Left lung (tissue), 10 donors: ENCODE results near the gene FAM111A. TPM values are rescaled to one million over a fixed set of nuclear protein-coding genes. Genes with fewer than 3 reads are reported as not detected.
"Not testable (repeated sequence)": the region's sequence is repeated elsewhere in the genome, so short reads cannot be mapped to it uniquely, and the experiment has no call there.

Experiments
- ATAC-seq: fragments of 200-7000 bp; cut with Tn5 transposase; one replicate; pipeline ENCODE4 v1.9.1; 2020; ENCODE audit warnings: moderate library complexity
- DNase-seq, 4 donors: peaks; one replicate each; pipeline ENCODE4 v3.0.0-alpha.2; 2013 to 2020
- H3K27ac ChIP-seq, 2 donors: fragments of 200-600 bp; sonication (generic) in 1 of 2; one replicate each; pipeline versions ENCODE4 v1.5.0 to v1.8.0; 2020 to 2021
- H3K27me3 ChIP-seq, 2 donors: fragments of 200-600 bp; sonication (generic) in 1 of 2; one replicate each; pipeline versions ENCODE4 v1.5.0 to v1.8.0; 2020 to 2021
- H3K36me3 ChIP-seq, 2 donors: fragments of 200-600 bp; sonication (generic) in 1 of 2; one replicate each; pipeline versions ENCODE4 v1.5.0 to v1.8.0; 2020 to 2021
- H3K4me1 ChIP-seq, 2 donors: fragments of 200-600 bp; one replicate each; pipeline ENCODE4 v1.8.0; 2021
- H3K4me3 ChIP-seq, 2 donors: fragments of 200-600 bp; sonication (generic) in 1 of 2; one replicate each; pipeline versions ENCODE4 v1.5.0 to v1.8.0; 2020 to 2021; ENCODE audit warnings: mild to moderate bottlenecking in 1 of 2
- H3K9me3 ChIP-seq, 2 donors: fragments of 200-600 bp; sonication (generic) in 1 of 2; one replicate each; pipeline versions ENCODE4 v1.5.0 to v1.8.0; 2020 to 2021
- CTCF ChIP-seq, 2 donors: fragments of 200-600 bp; sonication (generic) in 1 of 2; IDR thresholded peaks; one replicate each; pipeline versions ENCODE4 v1.5.0 to v1.8.0; 2021; ENCODE audit warnings: antibody characterized with exemption in 2 of 2
- intact Hi-C, 2 donors: fragments of 100-400 bp; cut with DNase I; formaldehyde crosslinking; loops; one replicate each; pipeline versions ENCODE4 v1.11.2 to v1.14.2; 2022
- polyA plus RNA-seq, 6 donors: library from polyadenylated mRNA; unstranded; fragments of 120-200 nt; gene quantifications; one replicate each; pipeline ENCODE4 v1.2.1, GENCODE V29; 2013; ENCODE audit not compliant: insufficient read length in 6 of 6
- total RNA-seq, 2 donors: library from RNA; stranded (reverse); fragmentation: NEBNext Ultra II Directional; extraction: Animal tissue kit (Norgen Biotek cat#: 25700); gene quantifications; one replicate each; pipeline ENCODE4 v1.2.1, GENCODE V29; 2021
- donor health status: DM: no; HTN: yes; CAD: no.
- donor health status: DM: no; HTN: no; CAD: no.

FAM111A gene
- total and polyA plus RNA-seq, 8 donors = 50.3 to 113 (median 91.7) TPM

GRCh38 chr11:59115553-59115952 lies 27.1 kb upstream of the FAM111A start:
- no peaks in the 10 kb centered on the region for H3K27me3 ChIP-seq
- peaks cover 0 to 27% of the 10 kb centered on the region in 2 donors for H3K9me3 ChIP-seq
- no peak overlapping the region for H3K27ac ChIP-seq
- H3K4me1 ChIP-seq = no peaks in the 10 kb centered on the region
- ATAC-seq = no peak
- no peak for DNase-seq
- H3K36me3 ChIP-seq = no peaks in the 10 kb centered on the region
- H3K4me3 ChIP-seq = no peak overlapping the region
- intact Hi-C loops = no loop called here
- TF ChIP-seq CTCF (IDR thresholded peaks at IDR 0.05) = no peak

DNA sequence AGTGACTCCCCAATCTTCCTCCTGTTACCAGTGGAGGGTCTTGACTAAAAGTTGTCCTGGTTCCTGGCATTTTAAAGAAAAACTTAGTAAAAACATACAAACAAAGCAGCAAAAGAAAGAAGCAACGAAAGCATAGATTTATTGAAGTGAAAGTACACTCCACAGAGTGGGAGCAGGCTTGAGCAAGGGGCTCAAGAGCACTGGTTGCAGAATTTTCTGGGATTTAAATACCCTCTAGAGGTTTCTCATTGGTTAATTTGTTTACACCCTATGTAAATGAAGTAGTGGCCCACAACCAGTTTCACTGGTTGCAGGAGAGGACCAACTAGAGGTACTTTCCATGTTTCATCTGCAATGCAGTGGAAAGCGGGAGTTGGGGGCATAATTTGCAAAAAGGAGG lies 24.9 kb upstream of the FAM111A start:
- Histone ChIP-seq H3K27me3 (no peaks in the 10 kb centered on the region), H3K36me3 (no peaks in the 10 kb centered on the region), H3K9me3 (peaks cover 0 to 27% of the 10 kb centered on the region in 2 donors), H3K27ac (no peak overlapping the region), H3K4me3 (no peak overlapping the region), H3K4me1 (no peaks in the 10 kb centered on the region)
- DNase-seq (no peak), ATAC-seq (no peak)
- no peak for TF ChIP-seq CTCF (IDR thresholded peaks at IDR 0.05)
- intact Hi-C loops = no loop called here

DNA sequence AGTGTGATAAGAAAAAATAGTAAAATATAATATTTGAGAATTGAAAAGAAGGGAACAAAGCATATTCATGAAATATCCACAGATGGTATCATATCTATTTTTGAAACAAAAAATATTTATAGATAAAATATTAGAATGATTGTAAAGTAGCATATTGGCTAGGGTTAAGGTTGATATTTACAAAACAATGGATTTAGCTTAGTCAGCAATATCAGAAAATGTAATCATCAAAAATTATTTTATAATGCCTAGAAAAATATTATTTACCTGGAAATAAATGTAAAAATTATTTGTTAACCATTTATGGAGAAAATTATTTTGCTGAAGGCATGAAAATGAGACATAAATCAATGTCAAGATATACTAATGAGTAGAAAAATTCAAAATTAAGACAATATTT lies 22.8 kb upstream of the FAM111A start:
- H3K9me3 ChIP-seq = peaks cover 0 to 27% of the 10 kb centered on the region in 2 donors
- DNase-seq (no peak), ATAC-seq (no peak)
- H3K4me1 ChIP-seq = no peaks in the 10 kb centered on the region
- TF ChIP-seq CTCF (IDR thresholded peaks at IDR 0.05) = no peak
- intact Hi-C loops = no loop called here
- no peak overlapping the region for H3K4me3 ChIP-seq
- H3K27ac ChIP-seq = no peak overlapping the region
- no peaks in the 10 kb centered on the region for H3K36me3 ChIP-seq
- no peaks in the 10 kb centered on the region for H3K27me3 ChIP-seq

DNA sequence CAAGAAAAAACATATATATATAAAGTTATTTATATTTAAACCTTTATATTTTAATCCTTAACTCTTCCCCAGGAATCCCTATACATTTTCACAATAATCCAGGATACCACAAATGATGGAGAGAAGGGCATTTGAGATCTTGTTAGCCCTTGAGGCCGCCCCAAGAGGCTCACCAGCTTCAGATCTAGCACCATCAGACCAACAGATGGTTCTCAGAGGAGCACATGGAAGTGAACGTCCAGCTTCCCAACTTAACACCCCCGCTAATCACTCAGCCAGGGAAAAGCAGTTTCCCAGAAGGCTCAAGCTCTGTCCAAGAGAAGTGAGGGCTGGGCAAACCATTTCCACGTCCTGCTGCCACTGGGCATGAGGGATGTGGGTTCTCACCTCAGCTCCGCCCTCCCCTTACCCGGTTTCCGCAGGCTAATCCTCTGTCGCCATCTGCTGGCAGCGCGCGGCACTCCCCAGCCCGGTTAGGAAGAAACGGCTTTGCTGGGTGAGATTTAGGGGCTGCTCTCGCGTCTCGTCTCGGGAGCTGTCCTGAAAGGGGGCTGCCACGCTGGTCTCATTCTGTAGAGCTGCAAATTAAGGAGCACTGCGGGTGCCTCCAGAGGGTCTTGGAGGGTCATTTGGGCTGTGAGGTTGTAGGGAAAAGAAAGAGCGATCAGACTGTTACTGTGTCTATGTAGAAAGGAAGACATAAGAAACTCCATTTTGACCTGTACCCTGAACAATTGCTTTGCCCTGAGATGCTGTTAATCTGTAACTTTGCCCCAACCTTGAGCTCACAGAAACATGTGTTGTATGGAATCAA lies 6.8 kb upstream of the FAM111A start:
- H3K4me3 ChIP-seq = no peak overlapping the region
- no peak overlapping the region for H3K27ac ChIP-seq
- intact Hi-C loops = loop anchor here in 1 of 2 donors (5.0 kb wide), 1 partner anchor 34 kb away; no protein-coding TSS in a partner anchor
- H3K9me3 ChIP-seq = peaks cover 0 to 17% of the 10 kb centered on the region in 2 donors
- H3K27me3 ChIP-seq = no peaks in the 10 kb centered on the region
- DNase-seq (peak; percentile 69 to 95 (median 84)), ATAC-seq (peak; percentile 100)
- H3K36me3 ChIP-seq = peaks cover 0 to 44% of the 10 kb centered on the region in 2 donors
- TF ChIP-seq CTCF (IDR thresholded peaks at IDR 0.05) = peak; percentile 94 to 96
- H3K4me1 ChIP-seq = peaks cover 0 to 7% of the 10 kb centered on the region in 2 donors

DNA sequence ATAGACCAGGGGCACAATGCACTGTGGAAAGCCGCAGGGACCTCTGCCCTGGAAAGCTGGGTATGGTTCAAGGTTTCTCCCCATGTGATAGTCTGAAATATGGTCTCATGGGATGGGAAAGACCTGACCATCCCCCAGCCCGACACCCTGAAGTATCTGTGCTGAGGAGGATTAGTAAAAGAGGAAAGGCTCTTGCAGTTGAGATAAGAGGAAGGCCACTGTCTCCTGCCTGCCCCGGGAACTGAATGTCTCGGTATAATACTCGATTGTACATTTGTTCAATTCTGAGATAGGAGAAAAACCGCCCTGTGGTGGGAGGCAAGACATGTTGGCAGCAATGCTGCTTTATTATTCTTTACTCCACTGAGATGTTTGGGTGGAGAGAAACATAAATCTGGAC lies 6.1 kb upstream of the FAM111A start:
- not testable (repeated sequence) for ATAC-seq, DNase-seq, H3K27me3 ChIP-seq, H3K27ac ChIP-seq, H3K9me3 ChIP-seq, H3K4me3 ChIP-seq
- peaks cover 0 to 38% of the 10 kb centered on the region in 2 donors for H3K36me3 ChIP-seq
- intact Hi-C loops = loop anchor here in 1 of 2 donors (5.0 kb wide), 1 partner anchor 34 kb away; no protein-coding TSS in a partner anchor
- H3K4me1 ChIP-seq = peaks cover 0 to 14% of the 10 kb centered on the region in 2 donors
